K562 (cell line): ENCODE measurements around the gene PRRT1. TPM values are rescaled to one million over a fixed set of nuclear protein-coding genes. Genes with fewer than 3 reads are reported as not detected.

Source experiments
- CTCFL ChIP-seq: IDR thresholded peaks from 2 replicates; pipeline ENCODE4 v1.6.1; 2011; ENCODE audit warnings: borderline replicate concordance, low read depth, mild to moderate bottlenecking, moderate library complexity, low read length; ENCODE audit not compliant: insufficient read depth, poor library complexity, severe bottlenecking
- POLR2G ChIP-seq: fragments of 200-400 bp; formaldehyde crosslinking; IDR thresholded peaks from 2 replicates; pipeline ENCODE4 v1.6.1; 2017; ENCODE audit warnings: low read depth, mild to moderate bottlenecking, antibody characterized with exemption, low read length, moderate library complexity
- RFX1 ChIP-seq: fragments of 450-650 bp; IDR thresholded peaks from 2 replicates; pipeline ENCODE4 v1.6.1; 2016; ENCODE audit warnings: mild to moderate bottlenecking, moderate library complexity
- TEAD4 ChIP-seq, 2 experiments: sonication (generic) in 1 of 2; formaldehyde crosslinking in 1 of 2; IDR thresholded peaks; 2 replicates each; pipeline versions ENCODE4 v1.6.1 to v1.8.0; 2012 to 2022; ENCODE audit warnings: borderline replicate concordance in 1 of 2, inconsistent platforms in 1 of 2, low read length in 1 of 2, mild to moderate bottlenecking in 1 of 2, missing genetic modification reagents in 1 of 2
- TSC22D4 ChIP-seq: fragments of 450-650 bp; IDR thresholded peaks from 2 replicates; pipeline ENCODE4 v1.6.1; 2016; ENCODE audit warnings: missing genetic modification characterization, missing biosample characterization, control low read depth
- VEZF1 ChIP-seq: fragments of 200-800 bp; sonication (Bioruptor generic); IDR thresholded peaks from 2 replicates; pipeline ENCODE4 v1.6.1; 2017; ENCODE audit warnings: missing genetic modification characterization, missing compliant biosample characterization
- ZBTB49 ChIP-seq: sonication (generic); formaldehyde crosslinking; IDR thresholded peaks from 2 replicates; pipeline ENCODE4 v1.8.0; 2022; ENCODE audit warnings: missing genetic modification reagents, mild to moderate bottlenecking, borderline replicate concordance
- ZNF644 ChIP-seq: fragments of 200-800 bp; sonication (Bioruptor generic); IDR thresholded peaks from 2 replicates; pipeline ENCODE4 v1.6.1; 2016; ENCODE audit warnings: low read depth, missing genetic modification characterization, missing compliant biosample characterization
- ZNF740 ChIP-seq, 3 experiments: fragments of 200-800 bp in 1 of 3; sonication (Bioruptor generic) in 1 of 3; sonication (generic) in 1 of 3; formaldehyde crosslinking in 1 of 3; IDR thresholded peaks; 2 replicates each; pipeline versions ENCODE4 v1.6.1 to v1.8.0; 2016 to 2022; ENCODE audit warnings: mild to moderate bottlenecking in 2 of 3, missing compliant biosample characterization in 2 of 3, missing genetic modification characterization in 2 of 3, missing genetic modification reagents in 1 of 3
- ZNF764 ChIP-seq: fragments of 250-450 bp; sonication (Bioruptor Pico); IDR thresholded peaks from 2 replicates; pipeline ENCODE4 v1.4.0; 2020; ENCODE audit warnings: low read depth, mild to moderate bottlenecking, moderate library complexity
- polyA plus RNA-seq, 8 experiments: library from polyadenylated mRNA; depleted of rRNA in 4 of 8; stranded (reverse) in 5 of 8; unstranded in 3 of 8; fragments of >200 nt; fragmentation: Nextera tagmentation in 2 of 8; fragmentation: Illumina TruSeq in 1 of 8; extraction: Ambion mirVana in 2 of 8; extraction: Trizol in 1 of 8; gene quantifications; 2 replicates each; pipeline versions ENCODE4 v1.2.1 to v1.2.3, GENCODE V29; 2011 to 2014; ENCODE audit warnings: inconsistent platforms in 1 of 8, missing spikeins in 1 of 8
- total RNA-seq, 7 experiments: library from RNA; depleted of rRNA in 6 of 7; stranded (reverse); fragments of >200 nt in 6 of 7; fragmentation: Illumina TruSeq in 2 of 7; extraction: Trizol in 2 of 7; gene quantifications; 2 replicates each; pipeline versions ENCODE4 v1.2.1 to v1.2.3, GENCODE V29; 2011 to 2021; ENCODE audit warnings: low replicate concordance in 1 of 7

PRRT1 gene
- total and polyA plus RNA-seq, 9 of the 15 experiments (the other 6 are each of a cell fraction or from before 2014, with no cell fraction given), result 0.14 to 3.5 (median 0.41) TPM

GRCh38 chr6:32113386-32114352, 38.1 kb downstream of the PRRT1 start (continued):
- TF ChIP-seq ZNF740 (CRISPR knock-in tag; IDR thresholded peaks at IDR 0.05) (peak; percentile 23; the same call in 1 of the 2 replicates), ZNF740 (tag; IDR thresholded peaks at IDR 0.05) (peak in 1 of 2 experiments; percentile 79; a peak in 2 of 4 replicates), TSC22D4 (no peak), TEAD4 (IDR thresholded peaks at IDR 0.05; ENCODE audit: low read length) (no peak), TEAD4 (CRISPR knock-in tag; IDR thresholded peaks at IDR 0.05; ENCODE audit: borderline replicate concordance) (0 out of 2 replicates have a peak, but pooled peaks have one; percentile 32), VEZF1 (CRISPR knock-in tag) (peak; percentile 85), POLR2G (peak; percentile 50), CTCFL (peak; percentile 52), ZNF644 (tag) (no peak), ZBTB49 (no peak), RFX1 (peak; percentile 96), ZNF764 (no peak)
